ENCODE data around the gene ERFL.

- TF ChIP-seq CTCF (IDR thresholded peaks at IDR 0.05) (no peak), EP300 (IDR thresholded peaks at IDR 0.05) (no peak), POLR2A (IDR thresholded peaks at IDR 0.05; ENCODE audit: low read depth) (no peak)
These were observed 1.3 kb downstream of the ERFL start for GRCh38 chr19:41926763-41927496.

Measured in esophagus muscularis mucosa (tissue), 4 donors.